Neural progenitor cell (in vitro differentiated cells): ENCODE measurements around the gene ANKRD60. TPM values are rescaled to one million over a fixed set of nuclear protein-coding genes. Genes with fewer than 3 reads are reported as not detected.

Source experiments
- DNase-seq: peaks from one replicate; pipeline ENCODE4 v3.0.0-alpha.2; 2016; ENCODE audit warnings: low spot score
- H2AFZ ChIP-seq: fragments of 200-600 bp; sonication (generic); replicated peaks from 2 replicates; pipeline ENCODE4 v1.6.1; 2016; ENCODE audit warnings: antibody characterized with exemption
- H3F3A ChIP-seq: fragments of 200-600 bp; sonication (generic); 2 replicates; pipeline ENCODE4 v1.6.1; 2016; ENCODE audit warnings: antibody characterized with exemption, low read depth
- H3K27ac ChIP-seq: fragments of 200-600 bp; sonication (generic); 2 replicates; pipeline ENCODE4 v1.5.1; 2016; ENCODE audit warnings: mild to moderate bottlenecking
- H3K27me3 ChIP-seq: fragments of 200-600 bp; sonication (generic); 2 replicates; pipeline ENCODE4 v1.6.1; 2016; ENCODE audit warnings: mild to moderate bottlenecking, moderate library complexity
- H3K36me3 ChIP-seq: fragments of 200-600 bp; sonication (generic); 2 replicates; pipeline ENCODE4 v1.5.1; 2016
- H3K4me1 ChIP-seq: fragments of 200-600 bp; sonication (generic); 2 replicates; pipeline ENCODE4 v1.6.1; 2016; ENCODE audit warnings: mixed run types
- H3K4me2 ChIP-seq: fragments of 200-600 bp; sonication (generic); 2 replicates; pipeline ENCODE4 v1.6.1; 2016
- H3K4me3 ChIP-seq: fragments of 200-600 bp; sonication (generic); 2 replicates; pipeline ENCODE4 v1.5.1; 2016
- H3K79me2 ChIP-seq: fragments of 200-600 bp; sonication (generic); 2 replicates; pipeline ENCODE4 v1.6.1; 2016; ENCODE audit warnings: low read depth
- H3K9ac ChIP-seq: fragments of 200-600 bp; sonication (generic); 2 replicates; pipeline ENCODE4 v1.6.1; 2016
- H3K9me3 ChIP-seq: fragments of 200-600 bp; sonication (generic); 2 replicates; pipeline ENCODE4 v1.5.1; 2016; ENCODE audit warnings: low read depth
- H4K20me1 ChIP-seq: fragments of 200-600 bp; sonication (generic); 2 replicates; pipeline ENCODE4 v1.6.1; 2016; ENCODE audit warnings: low read depth
- H3K27ac Mint-ChIP-seq: 3 replicates; pipeline ENCODE4 v1.8.0; 2021; ENCODE audit warnings: mixed read lengths
- H3K27me3 Mint-ChIP-seq: 2 replicates; pipeline ENCODE4 v1.8.0; 2022; ENCODE audit warnings: low read depth, mild to moderate bottlenecking, inconsistent platforms, moderate library complexity, mixed read lengths; ENCODE audit not compliant: insufficient read depth
- H3K36me3 Mint-ChIP-seq: 3 replicates; pipeline ENCODE4 v1.8.0; 2021; ENCODE audit warnings: mixed read lengths
- H3K4me1 Mint-ChIP-seq: 3 replicates; pipeline ENCODE4 v1.8.0; 2021; ENCODE audit warnings: mixed read lengths
- H3K4me3 Mint-ChIP-seq: 3 replicates; pipeline ENCODE4 v1.8.0; 2021; ENCODE audit warnings: mild to moderate bottlenecking, moderate library complexity, mixed read lengths
- H3K9me3 Mint-ChIP-seq: 3 replicates; pipeline ENCODE4 v1.8.0; 2020; ENCODE audit warnings: mixed read lengths
- CTCF ChIP-seq: fragments of 200-600 bp; sonication (generic); IDR thresholded peaks from 2 replicates; pipeline ENCODE4 v1.5.1; 2017; ENCODE audit warnings: antibody characterized with exemption, mild to moderate bottlenecking
- EZH2 ChIP-seq: fragments of 200-600 bp; sonication (generic); IDR thresholded peaks from 2 replicates; pipeline ENCODE4 v1.6.1; 2017; ENCODE audit warnings: antibody characterized with exemption, mild to moderate bottlenecking, moderate library complexity
- EZH2phosphoT487 ChIP-seq: fragments of 200-600 bp; sonication (generic); IDR thresholded peaks from 2 replicates; pipeline ENCODE4 v1.6.1; 2017; ENCODE audit warnings: antibody characterized with exemption
- total RNA-seq: library from RNA; depleted of rRNA; stranded (reverse); fragments of >200 nt; gene quantifications from 2 replicates; pipeline ENCODE4 v1.2.3, GENCODE V29; 2015; ENCODE audit warnings: low replicate concordance

Gene ANKRD60
- total RNA-seq, 1 donor from 2014 or later: not detected

DNA sequence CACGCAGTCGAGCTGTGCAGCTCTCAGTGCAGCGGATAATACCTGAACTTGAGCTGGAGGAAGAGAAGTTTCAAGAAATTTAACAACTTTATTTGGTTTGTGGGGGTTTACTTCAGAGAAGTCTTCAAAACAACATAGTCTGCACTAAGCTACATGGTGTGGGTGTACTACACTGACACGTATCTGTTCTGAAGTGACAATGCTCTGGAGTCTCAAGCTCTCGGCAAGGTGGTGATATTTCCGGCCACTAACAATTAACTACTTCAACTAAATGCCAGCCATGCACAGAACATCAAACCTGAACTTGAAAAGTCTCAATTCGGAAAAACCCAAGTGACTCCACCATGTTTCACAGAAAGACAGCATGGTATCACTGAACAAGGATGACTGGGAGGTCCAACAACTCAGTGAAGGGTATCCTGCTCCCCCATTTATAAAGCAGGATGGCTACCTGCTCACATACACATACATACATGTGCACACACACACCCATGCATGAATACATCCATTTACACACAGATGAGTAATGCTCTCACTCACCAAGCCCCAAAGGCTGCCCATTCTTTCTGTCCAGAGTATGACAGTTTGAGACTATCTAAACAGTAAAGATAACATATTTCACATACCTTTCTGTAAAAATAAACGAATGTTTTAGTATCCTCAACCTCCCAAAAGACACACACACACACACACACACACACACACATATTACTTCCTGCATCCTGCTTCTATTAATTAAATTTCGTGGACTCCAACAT lies 15.4 kb upstream of the ANKRD60 start:
- Histone ChIP-seq H3K27ac (no peak overlapping the region), H3K27me3 (no peaks in the 10 kb centered on the region), H3K4me3 (no peak overlapping the region), H3K79me2 (no peaks in the 10 kb centered on the region), H3K36me3 (no peaks in the 10 kb centered on the region), H3K4me2 (no peak overlapping the region), H3K9ac (no peak overlapping the region), H3K9me3 (no peaks in the 10 kb centered on the region), H3K4me1 (no peaks in the 10 kb centered on the region), H2AFZ (no peak overlapping the region), H3F3A (no peaks in the 10 kb centered on the region), H4K20me1 (no peaks in the 10 kb centered on the region)
- H3K27me3 Mint-ChIP-seq: peaks cover 2% of the 10 kb centered on the region
- TF ChIP-seq CTCF: no peak
- no peak for TF ChIP-seq EZH2phosphoT487
- no peak for TF ChIP-seq EZH2
- no peaks in the 10 kb centered on the region for H3K4me1 Mint-ChIP-seq
- H3K27ac Mint-ChIP-seq: no peak overlapping the region
- DNase-seq: no peak
- peaks cover 11% of the 10 kb centered on the region for H3K36me3 Mint-ChIP-seq
- no peak overlapping the region for H3K4me3 Mint-ChIP-seq
- H3K9me3 Mint-ChIP-seq: no peaks in the 10 kb centered on the region

DNA sequence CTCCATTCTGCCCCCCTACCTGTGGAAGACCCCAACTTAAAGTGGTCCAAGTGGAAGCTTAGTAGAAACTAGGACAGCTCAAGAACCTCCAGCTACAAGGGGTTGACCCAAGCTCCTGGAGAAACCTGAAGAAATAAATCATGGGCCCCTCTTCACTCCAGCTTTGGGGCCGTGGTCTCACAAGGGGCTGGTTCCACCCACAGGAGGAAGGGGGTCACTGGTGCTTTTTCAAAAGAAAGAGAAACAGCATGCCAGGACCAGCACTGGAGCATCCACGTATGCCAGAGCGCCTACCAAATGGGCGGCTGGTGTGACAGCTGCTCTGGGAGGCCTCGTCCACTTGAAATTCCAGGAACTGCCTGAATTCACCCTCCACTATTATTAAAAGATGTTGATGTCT lies 14.4 kb upstream of the ANKRD60 start:
- H3K4me2 ChIP-seq: no peak overlapping the region
- H3K27me3 ChIP-seq: no peaks in the 10 kb centered on the region
- no peaks in the 10 kb centered on the region for H3K9me3 Mint-ChIP-seq
- H3K9ac ChIP-seq: no peak overlapping the region
- peaks cover 2% of the 10 kb centered on the region for H3K27me3 Mint-ChIP-seq
- DNase-seq: no peak
- no peaks in the 10 kb centered on the region for H4K20me1 ChIP-seq
- no peak overlapping the region for H3K4me3 ChIP-seq
- H3K36me3 ChIP-seq: no peaks in the 10 kb centered on the region
- H3F3A ChIP-seq: no peaks in the 10 kb centered on the region
- no peak overlapping the region for H3K4me3 Mint-ChIP-seq
- H3K36me3 Mint-ChIP-seq: peaks cover 8% of the 10 kb centered on the region
- no peak for TF ChIP-seq EZH2
- no peak for TF ChIP-seq CTCF
- TF ChIP-seq EZH2phosphoT487: no peak
- no peaks in the 10 kb centered on the region for H3K4me1 ChIP-seq
- no peaks in the 10 kb centered on the region for H3K4me1 Mint-ChIP-seq
- H3K79me2 ChIP-seq: no peaks in the 10 kb centered on the region
- H2AFZ ChIP-seq: no peak overlapping the region
- no peaks in the 10 kb centered on the region for H3K9me3 ChIP-seq
- H3K27ac Mint-ChIP-seq: no peak overlapping the region
- H3K27ac ChIP-seq: no peak overlapping the region

DNA sequence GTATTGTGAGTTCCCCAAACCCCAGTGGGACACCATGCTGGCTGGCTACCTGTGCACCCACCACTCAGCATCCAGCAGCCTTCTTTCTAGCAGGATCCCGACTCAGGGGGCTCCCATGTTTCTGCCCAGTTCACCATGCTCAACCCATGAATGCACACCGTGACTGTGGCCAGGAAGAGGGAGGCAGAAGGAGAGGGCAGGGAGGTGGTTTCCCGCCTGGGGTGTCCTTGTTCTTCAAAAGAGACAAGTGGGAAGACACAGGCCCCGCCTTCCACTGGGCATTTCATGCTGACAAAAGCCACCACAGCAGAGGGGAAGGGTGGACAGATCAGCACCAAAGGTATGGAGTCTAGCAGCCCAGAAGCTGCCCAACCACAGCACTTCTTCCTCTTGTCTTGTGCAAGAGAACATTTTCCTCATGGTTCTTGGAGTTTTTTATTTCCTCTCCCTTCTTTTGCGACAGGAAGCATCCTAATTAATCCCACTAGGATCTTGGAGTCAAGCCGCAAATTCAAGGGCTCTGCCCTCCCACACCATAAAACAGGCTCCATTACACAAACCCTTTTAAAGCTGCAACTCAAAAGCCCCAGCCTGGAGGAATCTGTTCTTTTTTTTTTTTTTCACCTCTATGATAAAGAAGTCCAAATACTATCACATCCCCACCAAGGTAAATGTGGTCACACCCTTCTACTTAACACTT lies 13.5 kb upstream of the ANKRD60 start:
- H3F3A ChIP-seq: peaks cover 7% of the 10 kb centered on the region
- no peak for DNase-seq
- Mint-ChIP-seq H3K4me3 (no peak overlapping the region), H3K9me3 (no peaks in the 10 kb centered on the region), H3K4me1 (peaks cover 2% of the 10 kb centered on the region), H3K27me3 (peaks cover 2% of the 10 kb centered on the region), H3K27ac (no peak overlapping the region), H3K36me3 (peaks cover 7% of the 10 kb centered on the region)
- H3K4me2 ChIP-seq: no peak overlapping the region
- no peaks in the 10 kb centered on the region for H3K36me3 ChIP-seq
- TF ChIP-seq EZH2phosphoT487 (no peak), CTCF (no peak), EZH2 (no peak)
- H3K27me3 ChIP-seq: peaks cover 1% of the 10 kb centered on the region
- H3K9ac ChIP-seq: no peak overlapping the region
- no peak overlapping the region for H2AFZ ChIP-seq
- no peaks in the 10 kb centered on the region for H3K9me3 ChIP-seq
- H3K4me1 ChIP-seq: peaks cover under 1% of the 10 kb centered on the region
- no peak overlapping the region for H3K27ac ChIP-seq
- no peaks in the 10 kb centered on the region for H4K20me1 ChIP-seq
- H3K4me3 ChIP-seq: no peak overlapping the region
- no peaks in the 10 kb centered on the region for H3K79me2 ChIP-seq
